SK-N-SH treated with all-trans-retinoic acid at 6 μM for 48 hours (cell line): ENCODE measurements around the gene TBC1D16.

Experiments
- ATAC-seq: fragments of 200-7000 bp; cut with Tn5 transposase; 3 replicates; pipeline ENCODE4 v1.9.1; 2020; ENCODE audit warnings: mild to moderate bottlenecking, moderate library complexity
- BACH2 ChIP-seq: fragments of 250-450 bp; sonication (Bioruptor Pico); IDR thresholded peaks from 2 replicates; pipeline ENCODE4 v1.9.0; 2021; ENCODE audit warnings: mild to moderate bottlenecking, borderline replicate concordance
- CREB5 ChIP-seq: fragments of 250-450 bp; sonication (Bioruptor Pico); IDR thresholded peaks from 2 replicates; pipeline ENCODE4 v1.5.1; 2020; ENCODE audit warnings: low read depth, mild to moderate bottlenecking, moderate library complexity
- CSRNP3 ChIP-seq: fragments of 250-450 bp; sonication (Bioruptor Pico); IDR thresholded peaks from 2 replicates; pipeline ENCODE4 v1.5.1; 2021; ENCODE audit warnings: mild to moderate bottlenecking, moderate library complexity
- ESRRG ChIP-seq: fragments of 250-450 bp; sonication (Bioruptor Pico); IDR thresholded peaks from 2 replicates; pipeline ENCODE4 v1.6.1; 2021; ENCODE audit warnings: mild to moderate bottlenecking
- GLIS3 ChIP-seq: fragments of 250-450 bp; sonication (Bioruptor Pico); IDR thresholded peaks from 2 replicates; pipeline ENCODE4 v1.5.0; 2020; ENCODE audit warnings: mild to moderate bottlenecking, moderate library complexity
- OSR1 ChIP-seq: fragments of 250-450 bp; sonication (Bioruptor Pico); IDR thresholded peaks from 2 replicates; pipeline ENCODE4 v1.8.0; 2022; ENCODE audit warnings: moderate library complexity, mild to moderate bottlenecking, inconsistent platforms
- PATZ1 ChIP-seq: fragments of 250-450 bp; sonication (Bioruptor Pico); IDR thresholded peaks from 2 replicates; pipeline ENCODE4 v1.8.0; 2020; ENCODE audit warnings: mild to moderate bottlenecking, moderate library complexity, borderline replicate concordance
- RARB ChIP-seq: fragments of 250-450 bp; sonication (Bioruptor Pico); IDR thresholded peaks from 2 replicates; pipeline ENCODE4 v1.8.0; 2021; ENCODE audit warnings: mild to moderate bottlenecking, moderate library complexity
- TCF4 ChIP-seq: fragments of 250-450 bp; sonication (Bioruptor Pico); IDR thresholded peaks from 2 replicates; pipeline ENCODE4 v1.8.0; 2021; ENCODE audit warnings: mild to moderate bottlenecking, moderate library complexity, borderline replicate concordance
- TOX ChIP-seq: fragments of 250-450 bp; sonication (Bioruptor Pico); IDR thresholded peaks from 2 replicates; pipeline ENCODE4 v1.8.0; 2021; ENCODE audit warnings: mild to moderate bottlenecking, moderate library complexity, borderline replicate concordance
- TSHZ2 ChIP-seq: fragments of 250-450 bp; sonication (Bioruptor Pico); IDR thresholded peaks from 2 replicates; pipeline ENCODE4 v1.5.0; 2020; ENCODE audit warnings: mild to moderate bottlenecking, moderate library complexity
- ZC3H10 ChIP-seq: fragments of 250-450 bp; sonication (Bioruptor Pico); IDR thresholded peaks from 2 replicates; pipeline ENCODE4 v1.5.1; 2021; ENCODE audit warnings: mild to moderate bottlenecking, moderate library complexity
- ZFP3 ChIP-seq: fragments of 250-450 bp; sonication (Bioruptor Pico); IDR thresholded peaks from 2 replicates; pipeline ENCODE4 v1.5.0; 2020; ENCODE audit warnings: mild to moderate bottlenecking, moderate library complexity
- ZFP30 ChIP-seq: fragments of 450-650 bp; formaldehyde crosslinking; IDR thresholded peaks from 2 replicates; pipeline ENCODE4 v1.5.0; 2022; ENCODE audit warnings: mild to moderate bottlenecking, moderate library complexity
- ZNF8 ChIP-seq: fragments of 450-650 bp; formaldehyde crosslinking; IDR thresholded peaks from 2 replicates; pipeline ENCODE4 v1.5.0; 2020; ENCODE audit warnings: mild to moderate bottlenecking, moderate library complexity

The TBC1D16 gene

GRCh38 chr17:79919862-79920720 lies 115.6 kb downstream of the TBC1D16 start:
- TF ChIP-seq TSHZ2 (CRISPR knock-in tag): no peak
- no peak for TF ChIP-seq ZC3H10 (CRISPR knock-in tag)
- TF ChIP-seq ZNF8 (CRISPR knock-in tag): no peak
- TF ChIP-seq ZFP30 (CRISPR knock-in tag): no peak
- TF ChIP-seq OSR1 (CRISPR knock-in tag): no peak

GRCh38 chr17:79919164-79919585 lies 116.5 kb downstream of the TBC1D16 start:
- no peak for TF ChIP-seq CREB5
- no peak for TF ChIP-seq TOX (CRISPR knock-in tag)
- no peak for TF ChIP-seq GLIS3 (CRISPR knock-in tag)
- no peak for TF ChIP-seq ESRRG (CRISPR knock-in tag)
- ATAC-seq: peak; percentile 85

More at GRCh38 chr17:79919862-79920720, 115.6 kb downstream of the TBC1D16 start:
- no peak for ATAC-seq

GRCh38 chr17:79918581-79919163 lies 117.0 kb downstream of the TBC1D16 start:
- TF ChIP-seq RARB: no peak
- no peak for TF ChIP-seq TCF4
- no peak for ATAC-seq

- TF ChIP-seq TOX (CRISPR knock-in tag) (no peak), BACH2 (CRISPR knock-in tag) (no peak), CSRNP3 (CRISPR knock-in tag) (no peak), ZFP3 (CRISPR knock-in tag) (no peak), RARB (no peak)
- TF ChIP-seq, all 23 proteins: peak for 0
Observed at GRCh38 chr17:79917902-79918484, 117.7 kb downstream of the TBC1D16 start.

GRCh38 chr17:79916991-79917901 lies 118.4 kb downstream of the TBC1D16 start:
- no peak for TF ChIP-seq ZFP3 (CRISPR knock-in tag)
- TF ChIP-seq ZNF8 (CRISPR knock-in tag): no peak
- TF ChIP-seq PATZ1: no peak
- TF ChIP-seq, all 23 proteins: peak for 0
- ATAC-seq: no peak

More at GRCh38 chr17:79917902-79918484, 117.7 kb downstream of the TBC1D16 start:
- ATAC-seq: no peak
